GM13976 (cell line): Measurements from ENCODE around the gene ABHD17A.
"Not testable (repeated sequence)": the region's sequence is repeated elsewhere in the genome, so short reads cannot be mapped to it uniquely, and the experiment has no call there.

Experiments
- DNase-seq: peaks from one replicate; pipeline ENCODE4 v3.0.0; 2012; ENCODE audit warnings: low spot score
- in situ Hi-C: fragments of 300-500 bp; cut with MboI; formaldehyde crosslinking; loops from one replicate; pipeline ENCODE4 v1.12.0; 2022; ENCODE audit warnings: low sequenced_read_pairs, mixed read lengths, inconsistent platforms; ENCODE audit not compliant: unreplicated experiment
- TF ChIP-seq, protein P1 (sequence below): IDR thresholded peaks from 2 replicates; pipeline ENCODE4 v1.5.1; 2012; ENCODE audit warnings: borderline replicate concordance, mild to moderate bottlenecking; ENCODE audit not compliant: insufficient read depth; ENCODE audit errors: extremely low read depth, missing control alignments, control extremely low read depth

Gene ABHD17A

GRCh38 chr19:1882786-1883692 is 2.3 kb downstream of the ABHD17A start:
- DNase-seq: no peak
- in situ Hi-C loops: no loop called here
- TF ChIP-seq, protein P1, sequence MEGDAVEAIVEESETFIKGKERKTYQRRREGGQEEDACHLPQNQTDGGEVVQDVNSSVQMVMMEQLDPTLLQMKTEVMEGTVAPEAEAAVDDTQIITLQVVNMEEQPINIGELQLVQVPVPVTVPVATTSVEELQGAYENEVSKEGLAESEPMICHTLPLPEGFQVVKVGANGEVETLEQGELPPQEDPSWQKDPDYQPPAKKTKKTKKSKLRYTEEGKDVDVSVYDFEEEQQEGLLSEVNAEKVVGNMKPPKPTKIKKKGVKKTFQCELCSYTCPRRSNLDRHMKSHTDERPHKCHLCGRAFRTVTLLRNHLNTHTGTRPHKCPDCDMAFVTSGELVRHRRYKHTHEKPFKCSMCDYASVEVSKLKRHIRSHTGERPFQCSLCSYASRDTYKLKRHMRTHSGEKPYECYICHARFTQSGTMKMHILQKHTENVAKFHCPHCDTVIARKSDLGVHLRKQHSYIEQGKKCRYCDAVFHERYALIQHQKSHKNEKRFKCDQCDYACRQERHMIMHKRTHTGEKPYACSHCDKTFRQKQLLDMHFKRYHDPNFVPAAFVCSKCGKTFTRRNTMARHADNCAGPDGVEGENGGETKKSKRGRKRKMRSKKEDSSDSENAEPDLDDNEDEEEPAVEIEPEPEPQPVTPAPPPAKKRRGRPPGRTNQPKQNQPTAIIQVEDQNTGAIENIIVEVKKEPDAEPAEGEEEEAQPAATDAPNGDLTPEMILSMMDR: no peak

DNA sequence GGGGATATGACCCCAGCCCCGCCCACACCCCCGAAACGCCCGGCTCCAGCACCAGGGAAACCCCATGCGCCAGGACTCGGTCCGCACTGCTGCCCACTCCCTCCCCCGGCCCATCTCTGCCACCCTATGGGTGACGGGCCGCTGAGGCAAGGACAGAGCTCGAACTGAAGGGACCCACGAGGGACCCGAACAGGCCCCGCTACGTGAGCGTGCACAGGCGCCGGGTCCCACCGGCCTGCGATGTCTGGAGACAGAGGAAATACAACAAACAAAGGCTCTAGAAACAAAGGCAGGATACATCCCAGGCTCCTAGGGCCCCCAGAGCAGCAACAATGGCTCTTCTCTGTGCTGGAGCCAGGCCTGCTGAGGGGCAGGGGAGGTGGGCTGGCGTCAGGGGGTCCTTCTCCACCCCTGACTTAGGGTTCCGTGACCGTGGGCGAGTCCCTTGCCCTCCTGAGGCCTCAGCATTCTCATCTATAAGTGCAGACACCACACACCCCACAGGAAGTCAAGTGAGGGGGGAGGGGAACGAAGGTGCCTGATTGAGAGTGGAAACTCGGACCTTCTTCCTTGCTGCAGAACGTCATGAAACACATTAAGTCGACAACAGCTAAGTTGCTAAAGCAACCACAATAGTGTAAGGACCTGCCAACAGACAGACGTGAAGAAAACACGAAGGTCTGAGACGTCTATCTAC is 3.1 kb downstream of the ABHD17A start:
- TF ChIP-seq, protein P1: no peak
- DNase-seq: no peak
- in situ Hi-C loops: no loop called here

- DNase-seq, in situ Hi-C loops: not testable (repeated sequence)
These were observed 3.8 kb downstream of the ABHD17A start for GRCh38 chr19:1881393-1882088.

- in situ Hi-C loops: no loop called here
- no peak for DNase-seq
- TF ChIP-seq, protein P1: no peak
These were observed 4.5 kb downstream of the ABHD17A start for GRCh38 chr19:1880611-1881392.

GRCh38 chr19:1879982-1880381 is 5.3 kb downstream of the ABHD17A start:
- in situ Hi-C loops, DNase-seq: not testable (repeated sequence)

- DNase-seq, in situ Hi-C loops: not testable (repeated sequence)
These were observed 6.7 kb downstream of the ABHD17A start for GRCh38 chr19:1878583-1878982.

DNA sequence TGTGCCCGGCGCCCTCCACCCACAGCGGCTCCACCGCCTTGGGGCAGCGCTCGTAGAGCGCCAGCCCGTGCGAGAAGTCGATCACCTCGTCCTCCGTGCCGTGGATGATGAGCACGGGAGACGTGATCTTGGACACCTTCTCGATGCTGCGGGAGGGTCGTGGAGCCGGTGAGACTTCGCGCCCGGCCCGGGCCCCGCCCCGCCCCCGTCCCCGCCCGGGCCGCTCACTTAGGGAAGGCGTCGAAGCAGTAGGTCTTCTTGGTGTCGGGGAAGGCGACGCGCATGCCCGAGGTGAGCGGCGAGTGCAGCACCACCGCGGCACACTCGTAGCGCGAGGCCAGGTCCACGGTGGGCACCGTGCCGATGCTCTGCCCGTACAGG is 8.0 kb downstream of the ABHD17A start:
- in situ Hi-C loops, DNase-seq: not testable (repeated sequence)

GRCh38 chr19:1876496-1877279 is 8.6 kb downstream of the ABHD17A start:
- DNase-seq, in situ Hi-C loops: not testable (repeated sequence)
